Heart right ventricle (tissue), 16 donors: ENCODE results near the gene PRDM15. TPM values are rescaled to one million over a fixed set of nuclear protein-coding genes. Genes with fewer than 3 reads are reported as not detected.

Experiments
- ATAC-seq, 8 donors: fragments of 200-7000 bp; cut with Tn5 transposase; one replicate each; pipeline ENCODE4 v1.9.1; 2020; ENCODE audit warnings: mild to moderate bottlenecking in 8 of 8, moderate library complexity in 8 of 8, moderate number of reproducible peaks in 1 of 8
- DNase-seq, 2 donors: peaks; one replicate each; pipeline ENCODE4 v3.0.0-alpha.2; 2020
- H3K27ac ChIP-seq, 10 donors: fragments of 200-600 bp; sonication (generic) in 2 of 10; one replicate each; pipeline versions ENCODE4 v1.5.0 to v1.8.0; 2020 to 2022; ENCODE audit warnings: mild to moderate bottlenecking in 3 of 10
- H3K27me3 ChIP-seq, 7 donors: fragments of 200-600 bp; one replicate each; pipeline ENCODE4 v1.8.0; 2021 to 2022; ENCODE audit warnings: mild to moderate bottlenecking in 2 of 7
- H3K36me3 ChIP-seq, 9 donors: fragments of 200-600 bp; sonication (generic) in 1 of 9; one replicate each; pipeline versions ENCODE4 v1.5.0 to v1.8.0; 2020 to 2022; ENCODE audit warnings: mild to moderate bottlenecking in 2 of 9
- H3K4me1 ChIP-seq, 9 donors: fragments of 200-600 bp; sonication (generic) in 1 of 9; one replicate each; pipeline versions ENCODE4 v1.5.0 to v1.8.0; 2020 to 2022; ENCODE audit warnings: mild to moderate bottlenecking in 4 of 9
- H3K4me3 ChIP-seq, 10 donors: fragments of 200-600 bp; sonication (generic) in 2 of 10; one replicate each; pipeline versions ENCODE4 v1.5.0 to v1.8.0; 2020 to 2022; ENCODE audit warnings: mild to moderate bottlenecking in 7 of 10, moderate library complexity in 2 of 10
- H3K9me3 ChIP-seq, 11 donors: fragments of 200-600 bp in 10 of 11; sonication (generic) in 2 of 11; one replicate each; pipeline versions ENCODE4 v1.5.0 to v1.8.0; 2013 to 2022; ENCODE audit warnings: mild to moderate bottlenecking in 2 of 11, control low read depth in 1 of 11, moderate library complexity in 1 of 11
- CTCF ChIP-seq, 9 donors: fragments of 200-600 bp; sonication (generic) in 2 of 9; IDR thresholded peaks; one replicate each; pipeline versions ENCODE4 v1.5.0 to v1.8.0; 2021 to 2022; ENCODE audit warnings: antibody characterized with exemption in 9 of 9, mild to moderate bottlenecking in 5 of 9, moderate library complexity in 1 of 9
- WGBS, 2 donors: extraction: QIAGEN DNeasy Blood & Tissue Kit; methylation state at CpG; one replicate each; pipeline ENCODE4 v1.1.7; 2013; ENCODE audit warnings: inconsistent platforms in 1 of 2; 5-methylcytosine and 5-hydroxymethylcytosine counted together
- intact Hi-C, 10 donors: fragments of 100-400 bp; cut with DNase I; formaldehyde crosslinking; loops; one replicate each; pipeline versions ENCODE4 v1.11.1 to v1.14.2; 2022
- polyA plus RNA-seq, 2 donors: library from polyadenylated mRNA; stranded (reverse); fragments of 200-250 nt; gene quantifications; one replicate each; pipeline ENCODE4 v1.2.3, GENCODE V29; 2013
- total RNA-seq, 10 donors: library from RNA; stranded (reverse); fragmentation: NEBNext Ultra II Directional in 3 of 10; extraction: Animal tissue kit (Norgen Biotek cat#: 25700) in 3 of 10; gene quantifications; one replicate each; pipeline versions ENCODE4 v1.2.1 to v1.2.4, GENCODE V29; 2021 to 2023
- donor health status: Arrhythmogenic right ventricular cardiomyopathy.
- donor health status: ischemic (EF 13 %, LVEDD 7.1; RV severe dilation, severe dysfunction).
- donor health status: healthy with polysubstance abuse.
- donor health status: DM: no; HTN: yes; CAD: no.
- donor health status: DM: no; HTN: no; CAD: no.
- donor health status: ischemic (EF 25% LVEDD 6.9; RV normal size, moderate dysfunction).
- donor health status: ischemic (EF 25% LVEDD 5.7; RV mildly dilated, moderate dysfunction).
- donor health status: healthy.
- donor health status: DM: yes; HTN: yes; CAD: no.
- donor health status: Ischemic cardiomyopathy.
- donor health status: ischemic (EF 35%, LVEDD 5.7; RV mildly dilated, moderate dysfunction).
- donor health status: nonischemic (EF 11% LVEDD 7.7; RV severe dilation, severe dysfunction).
- donor health status: DM: yes; HTN: yes; CAD: no.
- donor health status: PGD.
- donor health status: ischemic (EF 29% LVEDD 5.4; RV normal size, mild dysfunction).
- donor health status: nonischemic (EF 23%, LVEDD 6.1; RV moderate dilation, normal function).

The PRDM15 gene
- total and polyA plus RNA-seq, 12 donors = 1.0 to 5.8 (median 3.2) TPM

- H3K27me3 ChIP-seq = no peaks in the 10 kb centered on the region
- ATAC-seq = no peak
- H3K4me3 ChIP-seq = no peak overlapping the region
- peaks cover 0 to 100% (median 24%) of the 10 kb centered on the region in 9 donors for H3K36me3 ChIP-seq
- intact Hi-C loops = no loop called here
- no peaks in the 10 kb centered on the region for H3K4me1 ChIP-seq
- 92 to 94% methylated on average over 36 of the region's 36 CpGs for WGBS, 2 donors
- no peak overlapping the region for H3K27ac ChIP-seq
- H3K9me3 ChIP-seq = no peaks in the 10 kb centered on the region
- no peak for DNase-seq
- no peak for TF ChIP-seq CTCF (IDR thresholded peaks at IDR 0.05)
Measured at GRCh38 chr21:41907496-41908258, 28.5 kb upstream of the PRDM15 start.

- intact Hi-C loops = no loop called here
- H3K4me1 ChIP-seq = no peaks in the 10 kb centered on the region
- H3K27me3 ChIP-seq = no peaks in the 10 kb centered on the region
- H3K27ac ChIP-seq = no peak overlapping the region
- H3K9me3 ChIP-seq = no peaks in the 10 kb centered on the region
- TF ChIP-seq CTCF (IDR thresholded peaks at IDR 0.05) = no peak
- ATAC-seq (no peak), DNase-seq (no peak)
- WGBS, 2 donors = 81 to 87% methylated on average over 14 of the region's 14 CpGs
- H3K4me3 ChIP-seq = no peak overlapping the region
- peaks cover 0 to 100% (median 21%) of the 10 kb centered on the region in 9 donors for H3K36me3 ChIP-seq
Measured at GRCh38 chr21:41906770-41907169, 27.6 kb upstream of the PRDM15 start.

- no peak overlapping the region for H3K4me3 ChIP-seq
- no peaks in the 10 kb centered on the region for H3K4me1 ChIP-seq
- no peaks in the 10 kb centered on the region for H3K27me3 ChIP-seq
- H3K9me3 ChIP-seq = no peaks in the 10 kb centered on the region
- TF ChIP-seq CTCF (IDR thresholded peaks at IDR 0.05) = no peak
- intact Hi-C loops = no loop called here
- WGBS, 2 donors = 87 to 90% methylated on average over 23 of the region's 23 CpGs
- peaks cover 0 to 100% (median 18%) of the 10 kb centered on the region in 9 donors for H3K36me3 ChIP-seq
- DNase-seq = no peak
- no peak overlapping the region for H3K27ac ChIP-seq
- ATAC-seq = no peak
Measured at GRCh38 chr21:41903559-41904351, 24.6 kb upstream of the PRDM15 start.

GRCh38 chr21:41902946-41903345, 23.8 kb upstream of the PRDM15 start:
- 95 to 98% methylated on average over 8 of the region's 8 CpGs for WGBS, 2 donors
- intact Hi-C loops = no loop called here

More at GRCh38 chr21:41902946-41903345, 23.8 kb upstream of the PRDM15 start:
- no peak overlapping the region for H3K27ac ChIP-seq
- no peak for TF ChIP-seq CTCF (IDR thresholded peaks at IDR 0.05)
- DNase-seq = no peak
- ATAC-seq = no peak
- H3K27me3 ChIP-seq = no peaks in the 10 kb centered on the region
- peaks cover 0 to 100% (median 18%) of the 10 kb centered on the region in 9 donors for H3K36me3 ChIP-seq
- H3K4me1 ChIP-seq = no peaks in the 10 kb centered on the region
- no peaks in the 10 kb centered on the region for H3K9me3 ChIP-seq
- H3K4me3 ChIP-seq = no peak overlapping the region
